HG03558 (cell line): ENCODE data around the gene SHPK.

ENCODE experiments used
- ATAC-seq: cut with Tn5 transposase; IDR thresholded peaks from one replicate; pipeline ENCODE4 v1.9.1; 2021; ENCODE audit warnings: moderate number of reproducible peaks; ENCODE audit not compliant: unreplicated experiment; ENCODE audit errors: extremely low read depth

Gene SHPK

DNA sequence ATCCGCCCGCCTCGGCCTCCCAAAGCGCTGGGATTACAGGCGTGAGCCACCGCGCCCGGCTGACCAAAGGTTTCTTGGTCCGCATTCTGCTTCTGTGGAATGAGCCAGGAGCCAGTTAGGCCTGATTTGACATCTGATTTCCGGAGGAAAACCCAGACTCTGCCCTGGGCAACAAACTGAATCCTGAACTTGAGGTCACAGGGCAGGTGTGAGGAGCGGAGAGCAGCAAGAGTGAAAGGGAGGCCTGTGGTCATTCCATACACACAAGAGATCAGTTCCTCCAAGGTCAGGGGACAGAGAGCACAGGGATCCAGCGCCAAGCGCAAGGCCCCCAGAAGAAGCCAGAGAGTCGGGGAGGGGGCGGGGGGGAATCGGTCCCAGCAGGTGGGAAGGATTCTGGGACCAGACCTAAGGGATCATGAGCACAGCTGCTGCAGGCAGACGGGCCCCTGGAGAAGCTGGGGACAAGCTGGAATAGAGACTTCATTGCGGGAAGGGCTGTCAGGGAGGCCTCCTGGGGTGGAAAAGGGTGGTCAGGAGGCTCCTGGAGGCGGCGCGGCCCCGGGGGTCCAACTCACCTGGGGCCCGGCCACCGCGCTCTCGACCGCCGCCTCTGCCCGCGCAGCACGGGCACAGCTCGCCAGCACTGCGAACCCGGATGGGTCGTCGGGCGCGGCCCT, 436 bp downstream of the SHPK start:
- no peak for ATAC-seq

DNA sequence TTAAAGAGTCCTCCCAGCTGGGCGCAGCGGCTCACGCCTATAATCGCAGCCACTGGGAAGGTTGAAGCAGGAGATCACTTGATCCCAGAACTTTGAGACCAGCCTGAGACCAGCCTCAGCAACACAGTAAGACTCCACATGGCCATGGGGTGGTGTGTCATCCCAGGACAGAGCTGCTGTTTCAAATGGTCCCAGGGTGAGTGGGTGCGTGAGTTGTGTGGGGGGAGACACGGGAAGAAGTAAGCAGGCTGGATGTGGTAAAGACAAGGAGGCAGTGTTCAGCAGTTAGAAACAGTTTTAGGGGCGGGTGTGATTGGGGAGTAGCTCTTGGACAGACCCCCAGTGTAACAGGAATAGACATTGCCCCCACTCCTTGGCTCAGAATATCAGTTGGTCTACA, 3.8 kb downstream of the SHPK start:
- ATAC-seq, result no peak

DNA sequence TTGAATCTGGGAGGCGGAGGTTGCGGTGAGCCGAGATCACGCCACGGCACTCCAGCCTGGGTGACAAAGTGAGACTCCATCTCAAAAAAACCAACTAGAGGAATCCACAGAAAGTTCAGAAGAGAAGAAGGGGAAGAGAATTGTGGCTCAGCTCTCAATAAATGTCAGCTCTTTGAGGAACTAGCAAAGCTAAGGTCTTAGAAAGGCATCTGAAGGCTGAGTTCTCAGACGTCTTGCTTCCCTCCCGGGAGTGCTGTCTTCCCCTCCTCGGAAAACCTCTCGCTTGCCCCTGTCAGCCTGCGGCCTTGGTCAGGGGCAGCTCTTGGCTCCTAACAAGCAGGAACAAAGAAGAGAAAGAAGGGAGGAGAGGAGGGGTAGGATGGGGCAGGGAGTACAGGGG, 5.3 kb downstream of the SHPK start:
- no peak for ATAC-seq

DNA sequence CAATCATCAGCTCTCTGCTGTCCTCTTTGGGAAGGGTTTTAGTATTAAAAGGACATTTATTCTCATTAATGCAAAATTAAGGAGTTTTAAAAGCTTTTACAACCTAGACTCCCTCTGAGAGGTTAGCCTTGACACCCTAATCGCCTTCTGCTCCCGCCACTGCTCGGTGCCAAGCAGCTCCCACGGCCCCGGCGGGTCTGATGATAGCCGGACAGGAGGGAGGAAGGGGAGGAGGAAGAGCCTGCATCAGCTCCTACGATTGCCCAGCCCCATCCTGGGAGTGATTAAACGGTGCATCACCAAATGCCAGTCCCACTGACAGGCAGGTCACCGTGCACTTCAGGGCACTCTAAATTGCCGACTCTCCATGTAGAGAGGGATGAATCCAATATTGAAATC, 8.3 kb downstream of the SHPK start:
- ATAC-seq, result no peak

DNA sequence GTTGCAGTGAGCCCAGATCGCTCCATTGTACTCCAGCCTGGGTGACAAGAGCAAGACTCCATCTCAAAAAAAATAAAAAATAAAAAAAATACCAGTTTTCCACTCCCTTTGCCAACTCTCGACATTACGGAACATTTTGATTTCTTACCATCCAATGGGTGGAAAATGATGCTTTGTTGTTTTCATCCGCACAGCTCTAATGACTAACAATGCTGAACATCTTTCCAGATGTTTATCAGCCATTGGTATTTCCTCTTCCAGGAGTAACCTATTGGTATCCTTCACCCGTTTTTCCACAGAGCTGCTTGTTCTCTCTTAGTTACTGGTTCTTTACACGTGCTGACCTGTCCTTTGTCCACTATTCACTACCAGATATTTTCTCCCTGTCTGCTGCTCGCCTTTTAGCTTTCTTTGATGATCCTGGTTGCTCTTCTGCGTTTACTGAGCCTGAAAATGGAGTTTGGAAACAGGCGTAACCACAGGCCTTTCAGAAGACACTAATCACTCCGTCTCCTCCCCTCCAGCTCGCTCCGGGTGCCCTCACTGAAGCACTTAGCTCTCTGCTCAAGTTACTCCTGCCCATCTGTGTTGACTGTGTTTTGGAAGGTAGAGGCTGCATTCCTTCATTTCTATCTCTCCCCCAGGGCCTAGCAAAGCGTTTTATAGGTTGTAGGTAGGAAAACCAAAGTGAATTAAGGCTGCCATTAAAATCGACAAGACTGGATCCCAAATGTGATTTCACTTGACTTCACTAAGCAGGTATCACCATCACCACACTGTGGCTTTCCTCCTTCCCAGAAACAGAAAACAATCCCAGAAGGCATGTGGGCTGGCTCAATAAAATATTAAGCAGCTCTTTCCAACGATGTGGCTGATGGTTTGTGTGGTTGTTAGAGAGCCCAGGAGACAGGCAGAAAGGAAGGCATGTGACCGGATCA, 8.9 kb downstream of the SHPK start:
- ATAC-seq, result no peak

DNA sequence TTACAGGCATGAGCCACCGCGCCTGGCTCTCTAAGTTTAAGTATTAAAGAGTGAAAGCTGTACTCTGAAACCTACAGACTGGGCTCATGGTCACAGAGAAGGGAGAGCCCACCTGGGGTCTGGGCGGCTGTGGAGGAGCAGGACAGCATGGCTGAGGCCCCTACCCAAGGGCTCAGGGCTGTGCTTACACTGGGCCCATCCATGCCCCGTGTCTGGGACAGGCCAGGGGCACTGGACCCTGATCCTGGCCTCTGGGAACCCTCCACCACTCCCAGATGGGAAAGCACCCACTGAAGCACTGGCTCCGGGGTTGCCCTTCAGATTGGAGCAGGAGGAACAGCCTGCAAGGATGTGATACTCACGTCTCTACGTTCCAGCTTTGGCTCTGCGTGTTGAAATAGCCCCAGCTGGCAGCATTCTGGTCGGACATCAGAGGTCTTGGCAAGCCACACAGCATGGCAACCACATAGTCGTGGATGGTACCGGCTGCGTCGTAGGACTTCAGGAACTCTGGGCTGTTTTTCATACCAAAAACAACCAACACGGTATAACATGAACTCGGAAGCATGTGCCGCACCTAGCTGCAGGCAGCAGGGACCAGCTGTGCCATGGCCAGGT, 13.0 kb downstream of the SHPK start:
- no peak for ATAC-seq

DNA sequence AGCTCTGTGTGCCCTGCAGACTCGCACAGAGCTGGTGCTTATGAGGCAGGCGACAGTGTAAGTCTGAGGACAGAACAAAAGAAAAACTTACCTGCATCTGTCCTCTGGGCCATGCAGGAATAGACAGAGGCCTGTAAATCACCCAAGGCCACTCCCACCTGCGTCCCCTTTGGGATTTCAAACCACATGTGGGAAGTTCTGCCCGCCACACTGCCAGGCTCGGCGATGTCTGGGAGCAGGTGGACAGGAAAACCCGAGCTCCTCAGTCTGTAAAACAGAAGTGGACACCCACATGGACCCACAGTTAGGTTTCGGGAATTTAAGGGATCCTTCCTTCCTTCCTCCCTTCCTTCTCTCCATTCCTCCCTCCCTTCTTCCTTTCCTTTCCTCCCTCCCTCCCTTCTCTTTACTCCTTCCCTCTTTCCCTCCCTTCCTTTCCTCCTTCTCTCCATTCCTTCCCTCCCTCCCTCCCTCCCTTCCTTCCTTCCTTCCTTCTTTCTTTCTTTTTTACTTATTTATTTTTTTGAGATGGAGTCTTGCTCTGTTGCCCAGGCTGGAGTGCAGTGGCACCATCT, 14.8 kb downstream of the SHPK start:
- no peak for ATAC-seq

DNA sequence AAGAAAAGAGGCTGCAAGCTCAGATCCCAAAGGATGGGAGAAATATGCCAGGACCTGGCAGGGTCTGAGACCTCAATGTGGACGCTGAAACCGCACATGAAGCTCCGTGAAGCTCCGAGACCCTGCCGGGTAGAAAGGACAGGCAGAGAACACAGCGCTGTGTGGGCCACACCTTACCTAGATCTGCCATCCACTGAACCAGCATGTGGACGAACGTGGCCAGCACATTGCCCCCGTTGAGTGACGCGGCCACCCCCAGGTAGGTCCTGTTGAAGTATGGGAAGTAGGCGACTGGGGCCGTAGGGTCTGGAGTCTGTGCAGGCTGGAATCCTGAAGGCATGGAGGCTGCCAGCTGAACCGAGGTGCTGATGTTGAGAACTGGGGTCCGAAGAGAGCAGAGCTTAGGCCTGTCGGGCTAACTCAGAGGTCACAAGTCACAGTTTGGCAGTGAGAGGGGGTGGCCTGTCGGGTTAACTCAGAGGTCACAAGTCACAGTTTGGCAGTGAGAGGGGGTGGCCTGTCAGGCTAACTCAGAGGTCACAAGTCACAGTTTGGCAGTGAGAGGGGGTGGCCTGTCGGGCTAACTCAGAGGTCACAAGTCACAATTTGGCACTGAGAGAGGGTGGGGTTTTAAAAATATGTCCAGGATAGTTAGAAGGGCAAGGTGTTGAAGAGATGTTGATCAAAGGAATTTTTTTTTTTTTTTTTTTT, 20.7 kb downstream of the SHPK start:
- no peak for ATAC-seq

DNA sequence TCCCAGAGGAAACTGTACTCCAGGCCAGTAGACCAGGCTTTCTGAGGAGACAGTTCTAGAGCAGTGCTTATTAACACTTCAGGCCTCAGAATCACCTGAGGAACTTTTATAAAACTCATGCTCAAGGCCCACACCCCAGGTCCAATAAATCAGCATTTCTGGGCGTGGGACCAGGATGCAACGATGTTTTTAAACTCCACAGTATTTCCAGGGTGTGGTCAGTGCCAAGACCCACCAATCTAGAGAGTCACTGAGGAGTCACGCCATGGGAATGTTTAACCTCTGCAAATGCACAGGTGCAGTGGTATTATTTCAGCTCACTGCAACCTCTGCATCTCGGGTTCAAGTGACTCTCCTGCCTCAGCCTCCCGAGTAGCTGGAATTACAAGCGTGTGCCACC, 22.9 kb downstream of the SHPK start:
- no peak for ATAC-seq

DNA sequence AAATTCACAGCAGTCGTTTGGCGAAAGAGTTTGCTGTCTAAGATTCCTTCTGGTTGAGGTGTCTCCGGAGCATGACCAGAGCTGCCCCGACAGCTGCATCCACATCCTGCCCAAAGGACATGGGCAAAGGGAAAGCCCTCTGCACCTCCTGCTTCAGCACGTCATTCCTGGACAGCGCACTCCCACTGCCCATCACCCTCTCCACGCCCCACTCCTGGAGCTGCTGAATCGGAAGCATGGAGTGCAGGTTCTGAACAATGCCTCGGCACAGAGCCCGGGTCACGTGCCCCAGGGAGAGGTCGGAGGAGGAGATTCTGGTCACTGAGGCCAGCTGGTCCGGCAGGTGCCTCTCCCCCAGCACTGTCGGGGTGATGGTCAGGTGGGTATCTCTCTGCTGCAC, 25.5 kb downstream of the SHPK start:
- no peak for ATAC-seq

DNA sequence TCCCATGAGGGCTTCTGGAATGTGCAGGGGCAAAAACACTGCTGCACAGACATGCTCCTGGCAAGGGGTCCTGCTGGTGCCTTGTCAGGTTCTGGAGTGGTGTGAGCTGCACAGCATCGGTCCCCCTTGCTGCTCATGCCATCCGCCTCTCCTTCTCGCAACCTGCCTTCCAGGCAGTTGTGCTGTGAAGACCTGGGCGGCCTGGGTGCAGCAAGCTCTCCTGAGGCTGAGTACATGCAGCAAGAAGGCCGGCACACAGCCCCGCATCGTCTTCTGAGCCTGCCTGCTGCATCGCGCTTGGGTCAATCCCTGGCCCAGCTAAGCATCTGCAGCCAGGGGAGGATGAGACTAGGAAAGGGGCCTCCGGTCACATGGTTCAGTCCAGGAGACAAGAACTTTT, 26.4 kb downstream of the SHPK start:
- no peak for ATAC-seq

DNA sequence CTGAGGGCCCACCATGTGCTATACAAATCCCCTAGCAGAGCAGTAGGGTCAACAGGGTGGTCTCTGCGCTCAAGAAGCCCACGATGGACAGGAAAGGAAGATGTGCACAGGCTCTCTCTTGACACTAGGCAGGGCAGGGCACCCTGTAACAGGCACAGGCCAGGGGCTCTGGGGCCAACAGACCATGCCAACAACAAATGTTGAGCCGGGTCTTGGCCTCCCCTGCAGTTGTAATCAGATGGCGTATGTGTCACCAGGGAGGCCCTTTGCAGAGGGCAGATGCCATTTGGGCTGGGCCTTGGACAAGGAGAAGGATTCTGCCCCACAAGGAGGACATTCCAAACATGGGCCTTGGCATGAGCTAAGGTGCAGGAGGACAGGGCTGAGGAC, 32.2 kb downstream of the SHPK start:
- ATAC-seq, result no peak

DNA sequence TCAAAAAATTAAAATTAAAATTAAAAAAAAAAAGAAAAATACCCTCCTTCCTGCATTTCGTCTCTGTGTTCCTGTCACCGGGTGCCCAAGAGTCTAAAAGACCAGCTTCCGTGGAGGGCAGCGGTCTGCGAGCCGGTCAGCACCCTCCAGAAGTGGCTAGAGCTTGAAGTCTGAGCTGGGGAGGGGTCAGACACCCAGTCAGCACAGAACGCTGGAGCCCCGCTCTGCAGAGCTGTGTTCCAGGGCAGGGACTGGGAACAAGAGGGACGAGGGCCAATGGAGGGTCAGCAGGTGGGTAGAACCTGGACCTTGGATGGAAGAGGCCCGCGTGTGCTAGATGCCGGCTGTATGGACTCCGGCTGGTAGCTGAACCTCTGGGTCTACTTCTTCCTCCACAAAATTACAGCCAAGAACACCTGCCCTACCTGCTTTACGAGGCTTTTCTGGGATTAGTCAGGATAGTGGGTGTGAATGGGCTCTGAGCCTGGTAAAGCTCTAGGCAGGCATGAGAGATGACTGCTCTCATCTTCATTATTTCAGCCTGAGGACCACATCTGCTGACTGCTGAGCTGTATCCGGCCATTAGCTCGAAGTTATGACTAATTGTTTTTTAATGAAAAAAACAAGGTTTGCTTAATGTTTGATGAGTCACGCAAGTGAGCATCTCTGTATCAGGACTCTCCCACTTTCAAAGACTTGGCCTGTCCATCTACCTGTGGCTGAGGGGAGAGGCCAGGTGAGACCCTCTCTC, 32.8 kb downstream of the SHPK start:
- no peak for ATAC-seq

DNA sequence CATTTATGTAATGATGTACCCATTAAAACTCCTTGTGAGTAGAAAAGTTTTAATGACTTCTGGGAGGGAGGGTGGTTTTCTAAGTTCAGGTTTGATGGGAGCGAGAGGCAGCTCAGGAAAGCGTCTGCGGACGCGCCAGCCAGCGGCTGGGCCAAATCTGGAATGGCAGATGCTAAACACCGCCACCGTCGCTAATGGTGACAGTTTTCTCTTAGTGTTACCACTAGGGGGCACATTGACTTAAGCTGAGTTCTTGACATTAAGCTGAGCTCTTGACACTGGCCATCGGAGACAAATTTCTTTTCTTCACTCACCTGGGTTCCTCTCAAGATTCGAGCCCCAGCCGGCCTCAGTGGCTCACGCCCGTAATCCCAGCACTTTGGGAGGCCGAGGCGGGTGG, 33.6 kb downstream of the SHPK start:
- no peak for ATAC-seq

DNA sequence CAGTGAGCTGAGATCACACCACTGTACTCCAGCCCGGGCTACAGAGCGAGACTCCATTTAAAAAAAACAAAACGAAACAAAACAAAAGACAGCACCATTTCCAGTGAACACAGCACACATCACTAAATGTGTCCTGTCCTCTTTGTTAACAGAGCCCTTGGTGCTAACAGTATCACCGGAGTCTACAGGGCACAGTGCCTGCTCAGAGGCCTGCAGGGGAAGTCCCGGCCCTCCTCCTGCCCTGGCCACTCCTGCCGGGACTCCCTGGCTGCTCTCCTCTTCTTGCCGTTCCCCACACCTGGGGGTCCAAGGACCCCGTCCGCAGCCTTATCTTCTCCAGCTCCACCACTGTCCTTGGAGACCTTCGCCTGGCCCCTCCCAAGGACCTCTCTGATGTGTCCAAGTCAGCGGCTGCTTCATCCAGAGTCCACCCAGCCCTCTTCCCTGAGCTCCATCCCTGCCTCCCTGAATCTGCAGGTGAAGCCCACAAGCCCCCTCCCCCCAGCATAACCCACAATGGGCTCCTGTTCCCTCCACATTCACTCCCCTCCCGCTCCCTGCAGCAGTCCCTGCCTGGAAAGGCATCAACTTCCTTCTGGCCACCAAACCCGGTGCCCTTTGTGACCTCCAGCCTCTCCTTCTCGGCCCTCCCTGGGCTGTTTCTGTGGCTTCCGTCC, 35.4 kb downstream of the SHPK start:
- no peak for ATAC-seq

DNA sequence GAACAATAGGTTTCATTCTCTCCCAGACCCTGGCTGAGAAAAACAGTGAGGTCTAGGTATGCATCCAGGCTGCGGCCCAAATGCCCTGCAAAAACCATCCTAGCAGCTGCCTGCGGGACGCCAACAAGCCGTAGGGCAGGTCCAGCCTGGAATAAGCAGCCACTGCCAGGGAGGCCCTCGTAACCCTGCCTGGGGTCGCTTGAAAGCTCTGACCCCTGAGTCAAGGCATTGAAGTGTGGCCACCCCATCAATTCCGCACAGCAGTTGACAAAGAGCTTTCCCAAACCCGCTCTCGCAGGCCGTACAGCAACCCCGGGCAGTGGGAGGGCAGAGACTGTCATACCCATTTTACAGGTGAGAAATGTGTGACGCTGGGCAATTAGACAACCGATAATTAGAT, 38.0 kb downstream of the SHPK start:
- ATAC-seq, result no peak

DNA sequence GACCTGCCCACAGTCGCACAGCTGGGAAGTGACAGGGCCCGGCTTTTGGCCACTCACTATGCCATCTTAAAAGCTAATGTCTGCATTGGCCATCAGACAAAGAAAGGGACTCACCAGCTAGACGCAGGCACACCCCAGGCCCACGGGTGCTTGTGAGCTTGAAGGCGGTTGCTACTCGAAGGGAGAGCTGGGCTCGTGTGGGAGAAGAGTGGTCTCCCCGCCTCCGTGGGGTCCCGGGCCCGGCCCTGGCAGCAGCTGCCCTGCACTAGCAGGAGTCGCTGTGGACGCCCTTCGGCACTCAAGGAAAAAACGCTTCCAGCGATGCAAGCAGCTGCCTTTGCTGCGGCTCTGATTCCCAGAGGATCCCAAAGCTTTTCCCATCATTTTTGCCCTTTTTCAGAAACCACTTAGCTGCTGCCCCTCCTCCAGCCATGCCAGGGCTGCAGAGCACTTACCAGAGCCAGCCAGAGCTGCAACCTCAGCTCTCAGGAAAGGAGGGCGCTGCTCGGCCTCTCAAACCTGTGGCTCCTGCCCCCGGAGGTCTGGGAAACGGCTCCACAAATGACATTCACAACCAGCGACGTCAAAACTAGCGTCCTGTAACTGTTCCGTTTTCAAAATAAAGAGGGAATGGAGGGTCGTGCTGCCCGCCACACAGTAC, 39.1 kb downstream of the SHPK start:
- ATAC-seq, result no peak

DNA sequence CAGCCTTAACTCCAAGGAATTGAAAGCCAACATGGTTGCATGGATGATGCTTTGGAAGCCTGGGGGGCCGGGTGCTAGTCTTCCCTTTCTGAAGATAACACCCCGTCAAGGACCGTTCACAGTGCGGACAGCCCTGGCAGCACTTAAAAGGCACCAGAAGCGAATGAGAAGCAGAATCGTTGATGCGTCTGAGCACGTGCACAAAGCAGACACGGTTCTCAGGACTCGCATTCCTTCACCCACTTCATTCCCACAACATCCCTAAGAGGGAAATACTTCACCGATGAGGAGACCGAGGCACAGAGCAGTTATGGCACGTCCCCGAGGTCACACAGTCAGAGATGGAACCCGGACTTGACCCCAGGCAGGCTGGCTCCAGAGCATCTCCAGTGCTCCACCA, 41.1 kb downstream of the SHPK start:
- ATAC-seq, result no peak
